Measurements from ENCODE around the gene TMEM44. TPM values are rescaled to one million over a fixed set of nuclear protein-coding genes. Genes with fewer than 3 reads are reported as not detected.
A peak's percentile ranks its signal among the peaks of the same experiment; 100 is the strongest.

TMEM44 gene, protein sequence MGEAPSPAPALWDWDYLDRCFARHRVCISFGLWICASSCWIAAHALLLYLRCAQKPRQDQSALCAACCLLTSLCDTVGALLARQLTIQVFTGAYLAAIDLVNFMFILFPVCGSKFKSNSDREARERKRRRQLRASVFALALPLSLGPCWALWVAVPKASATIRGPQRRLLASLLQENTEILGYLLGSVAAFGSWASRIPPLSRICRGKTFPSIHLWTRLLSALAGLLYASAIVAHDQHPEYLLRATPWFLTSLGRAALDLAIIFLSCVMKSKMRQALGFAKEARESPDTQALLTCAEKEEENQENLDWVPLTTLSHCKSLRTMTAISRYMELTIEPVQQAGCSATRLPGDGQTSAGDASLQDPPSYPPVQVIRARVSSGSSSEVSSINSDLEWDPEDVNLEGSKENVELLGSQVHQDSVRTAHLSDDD
- polyA plus RNA-seq (ENCODE audit: low read depth in 6 of 6) = 1 to 10 TPM in 2 of 6 donors, under 1 TPM in 3, not detected in 1; 0.60 to 2.4 (median 0.94) TPM

DNA sequence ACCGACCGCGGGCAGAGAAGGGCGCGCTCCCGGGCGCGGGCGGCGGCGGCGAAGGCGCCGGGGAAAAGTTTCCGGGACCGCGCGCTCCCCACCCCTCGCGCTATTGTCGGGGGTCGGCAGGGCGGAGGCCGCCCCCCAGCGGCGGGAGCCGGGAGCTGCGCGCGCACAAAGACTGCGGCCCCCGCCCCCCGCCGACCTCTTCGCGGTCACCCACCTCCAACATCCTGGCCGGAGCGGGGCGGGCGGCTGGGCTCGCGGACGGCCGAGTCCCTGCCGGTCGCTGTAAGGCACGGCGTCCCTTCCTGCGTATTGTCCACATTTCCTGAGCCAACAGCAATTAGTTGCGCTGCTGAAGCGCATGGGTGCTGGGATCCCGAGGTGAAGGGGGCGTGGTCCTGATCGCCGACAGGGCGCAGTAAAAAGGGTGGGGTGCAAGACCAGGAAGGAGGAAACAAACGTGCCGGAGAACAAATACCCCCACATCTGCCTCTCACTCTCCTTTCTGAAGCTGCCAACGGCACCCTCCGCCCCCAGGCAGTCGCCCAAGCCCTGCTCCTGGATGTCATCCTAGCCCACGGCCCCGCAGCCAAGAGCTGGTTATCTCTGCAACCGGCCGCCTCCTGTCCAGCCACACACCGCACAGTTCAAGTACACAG is at the start of gene TMEM44:
TMEM44 (minus strand) TSS at position 71 of the 656 bp plus-strand sequence. CDS start 204 bp downstream, outside the sequence.
- ATAC-seq (ENCODE audit: low read depth in 2 of 2) (peak; percentile 77), DNase-seq (peak; percentile 56)
- H3K9me3 Mint-ChIP-seq = peaks cover 0 to 3% (median 0%) of the 10 kb centered on the region in 7 donors
- peak within 1 kb of the TSS; percentile 79 to 94 (median 90) for H3K4me3 Mint-ChIP-seq
- peaks cover 3 to 14% (median 11%) of the 10 kb centered on the region in 3 donors for H3K4me1 Mint-ChIP-seq
- H3K36me3 Mint-ChIP-seq = no peaks in the 10 kb centered on the region
- peak within 1 kb of the TSS in 4 of 6 donors; percentile 11 to 63 (median 41) for H3K27ac Mint-ChIP-seq
- no peaks in the 10 kb centered on the region for H3K27me3 Mint-ChIP-seq

DNA sequence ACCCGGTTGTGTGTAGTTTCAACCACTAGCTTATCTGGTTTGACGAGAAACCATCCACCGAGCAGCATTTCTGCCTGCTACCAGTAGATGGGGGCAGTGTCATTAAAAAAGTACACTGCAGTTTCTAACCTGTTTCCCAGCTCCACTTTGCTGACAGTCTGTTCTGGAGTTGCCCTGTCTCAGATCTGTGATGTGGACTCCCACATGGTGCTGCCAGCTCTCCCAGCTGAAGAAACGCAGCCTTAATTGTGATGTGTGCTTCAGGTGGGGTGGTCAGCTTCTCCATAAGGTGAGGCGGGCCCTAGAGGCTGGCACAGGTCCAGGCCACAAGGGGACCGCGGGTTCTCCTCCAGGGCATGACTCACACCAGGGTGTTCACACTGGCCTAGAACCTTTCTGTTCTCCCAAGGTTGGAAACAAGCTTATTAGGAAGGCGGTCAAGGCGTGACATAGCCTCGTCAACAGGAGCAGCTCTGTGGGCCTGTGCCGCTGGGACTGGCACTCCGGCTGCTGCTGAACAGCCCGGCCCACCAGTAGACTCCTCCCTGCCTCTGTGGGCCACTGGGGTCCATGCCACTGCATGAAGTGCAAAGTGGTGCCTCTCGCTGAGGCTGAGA is 49.6 kb upstream of the TMEM44 start:
- Mint-ChIP-seq H3K36me3 (no peaks in the 10 kb centered on the region), H3K4me3 (peak overlapping the region in 4 of 8 donors; percentile 22 to 100 (median 68)), H3K27ac (peak overlapping the region in 2 of 6 donors; percentile 15 to 42), H3K4me1 (peaks cover 30 to 37% (median 31%) of the 10 kb centered on the region in 3 donors), H3K9me3 (no peaks in the 10 kb centered on the region), H3K27me3 (peaks cover 0 to 5% (median 0%) of the 10 kb centered on the region in 3 donors)
- ATAC-seq (ENCODE audit: low read depth in 2 of 2) (peak; percentile 62 to 68), DNase-seq (peak; percentile 71)

DNA sequence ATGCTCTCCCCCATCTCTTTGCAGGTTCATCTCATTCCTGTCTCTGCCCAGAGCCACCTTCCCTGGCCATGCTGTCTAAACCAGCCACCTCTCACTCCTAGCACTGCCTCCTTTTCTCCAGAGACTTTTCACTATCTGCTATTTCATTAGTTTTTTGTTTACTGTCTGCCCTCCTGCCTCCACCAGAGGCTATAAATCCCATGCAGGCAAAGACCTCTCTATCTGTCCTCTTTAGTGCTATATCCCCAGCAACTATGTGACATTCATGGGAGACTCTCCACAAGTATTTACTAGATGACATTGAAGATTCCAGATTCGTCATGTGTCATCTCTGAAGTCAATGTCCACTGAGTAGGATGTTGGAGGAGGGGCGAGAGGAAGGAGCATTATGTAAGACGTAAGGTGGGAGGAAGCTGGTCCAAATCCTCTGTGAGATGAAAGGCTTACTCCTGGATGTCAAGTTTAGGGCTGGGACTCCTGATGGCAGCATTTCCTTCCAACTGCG is 49.0 kb upstream of the TMEM44 start:
- Mint-ChIP-seq H3K4me3 (peak overlapping the region in 2 of 8 donors; percentile 68 to 100), H3K4me1 (peaks cover 27 to 34% (median 31%) of the 10 kb centered on the region in 3 donors), H3K27ac (peak overlapping the region in 1 of 6 donors; percentile 42), H3K36me3 (no peaks in the 10 kb centered on the region), H3K27me3 (peaks cover 0 to 5% (median 0%) of the 10 kb centered on the region in 3 donors), H3K9me3 (no peaks in the 10 kb centered on the region)
- DNase-seq (no peak), ATAC-seq (ENCODE audit: low read depth in 2 of 2) (no peak)

DNA sequence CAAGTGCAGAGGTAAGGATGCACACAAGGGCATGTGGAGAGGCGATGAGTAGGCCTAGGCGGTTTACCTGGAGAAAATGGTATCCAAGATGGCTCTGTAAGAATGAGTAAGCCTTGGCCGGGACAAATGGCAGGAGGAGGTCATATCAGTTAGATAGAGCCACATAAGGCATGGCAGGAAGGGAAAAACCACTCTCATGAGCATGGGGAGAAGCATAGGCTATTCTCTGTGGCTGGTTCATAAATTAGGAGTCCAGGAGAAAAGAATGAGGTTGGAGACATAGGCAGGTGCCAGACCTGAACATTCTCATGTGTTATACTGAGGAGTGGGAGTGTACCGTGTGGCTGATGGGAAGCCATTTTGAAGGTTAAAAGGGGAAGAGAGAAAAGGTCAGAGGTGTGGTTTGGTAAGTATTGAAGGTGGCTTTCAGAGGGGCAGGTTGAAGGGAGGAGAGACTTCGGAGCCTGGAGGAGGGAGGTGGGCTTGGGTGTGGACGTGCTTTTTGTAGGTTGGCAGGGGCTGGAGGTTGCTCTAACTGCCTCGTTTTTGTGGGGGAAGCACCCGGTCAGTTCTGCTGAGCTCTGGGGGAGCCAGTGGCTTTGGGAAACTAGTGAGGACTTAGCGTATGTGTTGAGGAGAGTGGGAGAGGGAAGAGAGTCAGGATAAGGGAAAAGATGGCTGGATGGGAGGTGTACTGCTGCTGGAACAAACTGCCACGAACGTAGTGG is 47.8 kb upstream of the TMEM44 start:
- H3K4me3 Mint-ChIP-seq = peak overlapping the region in 1 of 8 donors; percentile 39
- ATAC-seq (ENCODE audit: low read depth in 2 of 2) (no peak), DNase-seq (no peak)
- no peaks in the 10 kb centered on the region for H3K36me3 Mint-ChIP-seq
- peaks cover 23 to 31% (median 26%) of the 10 kb centered on the region in 3 donors for H3K4me1 Mint-ChIP-seq
- no peaks in the 10 kb centered on the region for H3K9me3 Mint-ChIP-seq
- H3K27me3 Mint-ChIP-seq = peaks cover 0 to 12% (median 0%) of the 10 kb centered on the region in 3 donors
- peak overlapping the region in 1 of 6 donors; percentile 71 for H3K27ac Mint-ChIP-seq

DNA sequence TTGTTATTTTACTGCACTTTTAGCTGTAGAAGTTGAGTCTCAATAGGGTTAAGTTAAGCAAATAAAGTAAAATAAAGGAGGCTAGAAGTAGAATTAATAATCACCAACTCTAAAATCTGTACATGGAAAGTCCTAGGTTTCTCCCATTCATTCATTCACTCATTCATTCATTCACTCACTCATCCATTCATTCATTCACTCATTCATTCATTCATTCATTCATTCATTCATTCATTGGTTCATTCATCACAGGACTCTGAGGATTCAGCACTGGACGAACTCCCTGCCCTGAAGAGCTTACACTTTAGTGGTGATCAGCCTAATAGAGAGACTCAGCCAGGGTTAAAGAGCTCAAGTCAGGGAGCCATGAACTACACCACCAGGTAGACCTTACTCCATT is 43.3 kb upstream of the TMEM44 start:
- peaks cover 0 to 18% (median 8%) of the 10 kb centered on the region in 3 donors for H3K27me3 Mint-ChIP-seq
- H3K4me3 Mint-ChIP-seq = peak overlapping the region in 1 of 8 donors; percentile 71
- no peak overlapping the region for H3K27ac Mint-ChIP-seq
- no peak for DNase-seq
- ATAC-seq (ENCODE audit: low read depth in 2 of 2) = no peak
- H3K36me3 Mint-ChIP-seq = no peaks in the 10 kb centered on the region
- peaks cover 4 to 13% (median 5%) of the 10 kb centered on the region in 3 donors for H3K4me1 Mint-ChIP-seq
- no peaks in the 10 kb centered on the region for H3K9me3 Mint-ChIP-seq

DNA sequence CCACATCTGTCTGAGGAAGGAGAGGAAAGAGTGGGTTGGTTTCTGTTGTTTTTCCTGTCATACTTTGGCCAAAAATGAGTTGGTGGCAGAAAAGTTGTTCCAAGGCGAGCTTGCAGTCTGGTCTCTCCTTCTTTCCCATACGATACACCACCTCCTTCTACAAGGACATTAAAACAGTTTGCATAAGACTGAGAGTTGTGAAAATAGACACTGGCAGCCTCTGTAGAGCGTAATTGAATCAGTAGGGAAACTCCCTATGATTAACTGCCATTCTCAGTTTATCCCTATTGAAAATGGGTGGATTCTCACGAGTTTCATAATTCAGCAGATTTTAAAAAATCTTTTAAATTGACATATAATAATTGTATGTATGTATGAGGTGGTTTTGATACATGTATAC is 42.5 kb upstream of the TMEM44 start:
- DNase-seq = no peak
- Mint-ChIP-seq H3K4me3 (peak overlapping the region in 1 of 8 donors; percentile 71), H3K4me1 (peaks cover 9 to 18% (median 11%) of the 10 kb centered on the region in 3 donors), H3K27me3 (peaks cover 0 to 12% (median 8%) of the 10 kb centered on the region in 3 donors), H3K9me3 (no peaks in the 10 kb centered on the region), H3K36me3 (no peaks in the 10 kb centered on the region), H3K27ac (no peak overlapping the region)
- no peak for ATAC-seq (ENCODE audit: low read depth in 2 of 2)

DNA sequence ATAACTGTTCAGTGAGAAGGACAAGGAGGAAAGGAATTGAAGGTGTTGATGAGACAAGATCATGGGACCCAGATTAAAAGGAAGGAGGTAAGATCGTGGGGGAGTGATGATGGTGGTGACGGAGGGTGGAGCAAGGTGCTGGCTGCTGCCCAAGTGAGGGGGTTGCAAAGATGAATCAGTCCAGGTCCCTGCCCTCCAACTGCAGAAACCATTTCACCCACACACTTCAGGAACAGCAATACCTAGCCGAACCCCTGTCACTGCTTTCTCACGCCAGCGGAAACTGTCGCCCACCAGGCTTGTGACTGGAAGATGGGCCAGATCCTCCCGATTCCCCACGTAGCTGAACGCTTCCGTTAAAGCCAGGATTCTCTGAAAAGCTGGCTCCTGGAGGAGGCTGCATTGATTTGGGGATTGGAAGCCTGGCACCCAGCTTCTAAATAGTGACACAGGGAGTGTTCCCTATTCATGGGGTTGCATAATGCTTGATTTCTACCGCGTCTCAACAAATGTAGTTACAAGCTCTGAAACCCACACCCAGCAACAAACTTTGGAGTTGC is 41.9 kb upstream of the TMEM44 start:
- Mint-ChIP-seq H3K4me1 (peaks cover 9 to 18% (median 15%) of the 10 kb centered on the region in 3 donors), H3K4me3 (peak overlapping the region in 4 of 8 donors; percentile 10 to 71 (median 52)), H3K27me3 (peaks cover 0 to 12% (median 8%) of the 10 kb centered on the region in 3 donors), H3K9me3 (no peaks in the 10 kb centered on the region), H3K27ac (no peak overlapping the region), H3K36me3 (no peaks in the 10 kb centered on the region)
- DNase-seq (no peak), ATAC-seq (ENCODE audit: low read depth in 2 of 2) (no peak)

DNA sequence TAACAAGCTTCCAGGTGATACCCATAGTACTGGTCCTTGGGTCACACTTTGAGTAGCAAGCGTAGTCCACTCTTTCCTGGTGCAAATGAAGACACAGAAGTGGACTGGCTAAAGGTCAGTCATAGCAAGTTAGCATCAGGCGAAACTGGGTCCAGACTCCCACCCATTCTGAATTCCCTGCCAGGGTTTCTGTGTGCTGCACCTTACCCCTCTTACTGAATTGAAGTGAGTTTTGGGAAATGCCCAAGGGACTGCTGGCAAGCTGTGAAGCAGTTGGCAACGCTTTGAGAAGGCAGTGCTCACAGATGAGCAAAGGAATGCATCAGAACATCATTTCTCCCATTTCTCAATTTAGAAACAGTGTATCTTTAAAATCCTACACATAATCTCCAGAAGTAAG is 40.5 kb upstream of the TMEM44 start:
- ATAC-seq (ENCODE audit: low read depth in 2 of 2) = no peak
- H3K36me3 Mint-ChIP-seq = peaks cover under 1 to 1% of the 10 kb centered on the region in 2 donors
- no peaks in the 10 kb centered on the region for H3K9me3 Mint-ChIP-seq
- no peak overlapping the region for H3K27ac Mint-ChIP-seq
- H3K4me3 Mint-ChIP-seq = peak overlapping the region in 6 of 8 donors; percentile 39 to 99 (median 98)
- DNase-seq = no peak
- H3K27me3 Mint-ChIP-seq = peaks cover 0 to 12% (median 8%) of the 10 kb centered on the region in 3 donors
- H3K4me1 Mint-ChIP-seq = peaks cover 14 to 24% (median 15%) of the 10 kb centered on the region in 3 donors

DNA sequence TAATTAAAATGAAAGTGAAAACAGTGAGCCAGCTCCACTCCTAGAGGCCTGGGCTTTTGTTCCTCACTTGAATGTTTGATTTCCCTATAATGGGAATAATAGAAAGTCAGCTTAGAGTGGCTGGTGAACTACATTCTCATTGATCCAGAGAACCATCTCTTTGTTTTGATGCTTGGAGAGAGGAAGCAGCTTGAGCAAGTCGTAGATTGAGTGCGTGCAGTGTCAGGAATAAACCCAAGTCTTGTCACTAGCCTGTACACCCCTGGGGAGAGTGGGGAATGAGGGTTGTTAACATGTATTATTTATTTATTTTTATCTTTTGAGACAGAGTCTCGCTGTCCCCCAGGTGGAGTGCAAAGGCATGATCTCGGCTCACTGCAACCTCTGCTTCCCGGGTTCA is 39.7 kb upstream of the TMEM44 start:
- Mint-ChIP-seq H3K27ac (peak overlapping the region in 5 of 6 donors; percentile 40 to 99 (median 99)), H3K36me3 (peaks cover 5 to 9% of the 10 kb centered on the region in 2 donors), H3K27me3 (peaks cover 0 to 12% (median 8%) of the 10 kb centered on the region in 3 donors), H3K4me3 (peak overlapping the region; percentile 97 to 99 (median 99)), H3K4me1 (peaks cover 15 to 33% (median 19%) of the 10 kb centered on the region in 3 donors), H3K9me3 (no peaks in the 10 kb centered on the region)
- DNase-seq (no peak), ATAC-seq (ENCODE audit: low read depth in 2 of 2) (no peak)

DNA sequence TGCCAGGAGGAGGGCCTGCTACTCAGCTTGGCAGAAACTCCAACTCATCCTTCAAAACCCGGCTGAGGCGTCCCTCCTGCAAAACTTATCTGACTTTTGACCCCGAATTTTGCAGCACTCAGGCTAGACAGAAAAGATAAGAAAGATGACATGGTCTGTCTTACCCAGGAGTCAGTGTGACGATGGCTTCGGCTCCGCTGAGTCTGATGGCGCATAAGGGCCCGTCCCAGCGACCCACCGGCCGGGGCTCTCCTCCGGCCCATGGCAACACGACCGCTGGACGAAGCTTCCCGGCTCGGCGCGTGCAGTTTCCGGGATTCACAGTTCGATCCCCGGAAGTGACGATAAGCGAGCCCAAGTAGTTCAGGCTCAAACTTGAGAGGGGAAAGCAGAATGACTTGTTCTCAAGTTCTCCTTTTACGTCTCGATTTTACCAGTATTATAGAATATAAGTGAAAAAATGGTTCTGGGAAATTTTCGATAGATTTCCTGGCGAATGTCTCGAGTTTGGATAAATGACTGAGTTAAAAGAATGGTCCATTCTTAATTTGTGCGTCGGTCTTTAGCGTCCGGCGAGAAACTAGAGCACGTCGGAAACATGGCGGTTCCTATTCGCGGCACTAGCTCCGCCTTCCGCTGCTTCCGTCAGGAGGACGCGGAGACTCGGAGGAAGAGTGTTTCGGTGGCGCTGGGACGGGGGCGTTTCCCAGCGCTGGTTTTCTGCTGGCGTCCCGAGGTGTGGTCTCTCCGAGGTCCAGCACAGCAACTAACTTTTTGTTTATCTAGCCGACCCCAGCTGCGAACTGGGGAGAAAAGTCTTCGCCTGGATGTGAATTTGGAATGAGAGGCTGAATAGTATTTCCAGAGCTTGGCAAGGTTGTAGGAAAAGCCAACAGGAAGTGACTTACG is 38.9 kb upstream of the TMEM44 start, which contains the start of gene LSG1:
LSG1 (minus strand) TSS at position 292 of the 909 bp plus-strand sequence; CDS start at position 263, 29 bp downstream.
- Mint-ChIP-seq H3K36me3 (peaks cover 5 to 13% of the 10 kb centered on the region in 2 donors), H3K9me3 (no peaks in the 10 kb centered on the region), H3K27me3 (peaks cover 0 to 12% (median 8%) of the 10 kb centered on the region in 3 donors), H3K27ac (peak within 1 kb of the TSS; percentile 99), H3K4me3 (peak within 1 kb of the TSS; percentile 97 to 99 (median 99)), H3K4me1 (peaks cover 18 to 37% (median 22%) of the 10 kb centered on the region in 3 donors)
- peak; percentile 85 for DNase-seq
- ATAC-seq (ENCODE audit: low read depth in 2 of 2) = peak; percentile 90 to 91

DNA sequence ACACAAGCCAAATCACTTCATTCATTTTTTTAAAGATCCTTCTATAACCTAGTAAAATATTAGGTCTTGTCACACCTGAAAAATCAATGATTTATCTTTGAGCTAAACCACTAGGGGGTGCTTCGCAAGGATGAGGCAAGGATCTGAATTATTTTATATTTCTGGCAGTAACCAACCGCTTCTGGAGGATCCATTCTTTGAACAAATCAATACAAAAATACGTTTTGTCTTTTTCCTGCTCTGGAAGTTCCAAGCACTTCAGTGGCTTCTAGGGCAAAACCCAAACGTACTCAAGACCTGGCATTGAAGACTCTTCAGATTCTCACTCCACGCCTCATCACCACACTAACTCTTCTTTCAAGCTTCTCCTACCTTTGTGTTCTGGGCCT is 38.3 kb upstream of the TMEM44 start:
- Mint-ChIP-seq H3K36me3 (peaks cover 7 to 13% of the 10 kb centered on the region in 2 donors), H3K9me3 (no peaks in the 10 kb centered on the region), H3K4me3 (peak overlapping the region; percentile 97 to 99 (median 99)), H3K4me1 (peaks cover 18 to 40% (median 23%) of the 10 kb centered on the region in 3 donors), H3K27me3 (peaks cover 0 to 8% (median 6%) of the 10 kb centered on the region in 3 donors), H3K27ac (peak overlapping the region; percentile 99)
- ATAC-seq (ENCODE audit: low read depth in 2 of 2) (peak; percentile 29 to 31), DNase-seq (peak; percentile 57)

All from naive B cell (primary cell).